Spleen (tissue), 11 donors: ENCODE results near the gene BAHD1. TPM values are rescaled to one million over a fixed set of nuclear protein-coding genes. Genes with fewer than 3 reads are reported as not detected.

ENCODE experiments used
- DNase-seq: peaks from one replicate; pipeline ENCODE4 v3.0.0-alpha.2; 2020
- H3K27ac ChIP-seq, 8 donors: fragments of 200-600 bp; sonication (generic) in 7 of 8; 1 replicate in 4 of 8; 2 replicates in 4 of 8; pipeline versions ENCODE4 v1.5.0 to v1.8.0; 2016 to 2021; ENCODE audit warnings: inconsistent platforms in 4 of 8, mild to moderate bottlenecking in 4 of 8, moderate library complexity in 1 of 8
- H3K27me3 ChIP-seq, 7 donors: fragments of 200-600 bp; sonication (generic) in 6 of 7; replicated peaks in 1 of 7; 1 replicate in 4 of 7; 2 replicates in 3 of 7; pipeline versions ENCODE4 v1.5.0 to v1.8.0; 2016 to 2021; ENCODE audit warnings: inconsistent platforms in 3 of 7, mild to moderate bottlenecking in 1 of 7
- H3K36me3 ChIP-seq, 6 donors: fragments of 200-600 bp; sonication (generic) in 5 of 6; 1 replicate in 4 of 6; 2 replicates in 2 of 6; pipeline versions ENCODE4 v1.5.0 to v1.8.0; 2016 to 2021; ENCODE audit warnings: inconsistent platforms in 2 of 6
- H3K4me1 ChIP-seq, 6 donors: fragments of 200-600 bp; sonication (generic) in 5 of 6; 1 replicate in 3 of 6; 2 replicates in 3 of 6; pipeline versions ENCODE4 v1.5.0 to v1.8.0; 2016 to 2021; ENCODE audit warnings: inconsistent platforms in 3 of 6
- H3K4me3 ChIP-seq, 8 donors: fragments of 200-600 bp; sonication (generic) in 7 of 8; 1 replicate in 4 of 8; 2 replicates in 4 of 8; pipeline versions ENCODE4 v1.5.0 to v1.8.0; 2016 to 2021; ENCODE audit warnings: inconsistent platforms in 4 of 8, mild to moderate bottlenecking in 4 of 8, moderate library complexity in 2 of 8
- H3K9me3 ChIP-seq, 8 donors: fragments of 200-600 bp; sonication (generic) in 7 of 8; 1 replicate in 4 of 8; 2 replicates in 4 of 8; pipeline versions ENCODE4 v1.5.0 to v1.8.0; 2016 to 2021; ENCODE audit warnings: inconsistent platforms in 4 of 8
- POLR2A ChIP-seq, 3 donors: fragments of 450-650 bp; IDR thresholded peaks; one replicate each; pipeline ENCODE4 v1.5.1; 2017; ENCODE audit warnings: antibody characterized with exemption in 3 of 3, mild to moderate bottlenecking in 1 of 3
- POLR2AphosphoS5 ChIP-seq, 3 donors: sonication (generic); formaldehyde crosslinking; IDR thresholded peaks; one replicate each; pipeline ENCODE4 v1.5.1; 2017; ENCODE audit warnings: antibody characterized with exemption in 3 of 3
- WGBS, 5 donors: extraction: QIAGEN DNeasy Blood & Tissue Kit in 3 of 5; methylation state at CpG; one replicate each; pipeline versions ENCODE4 v1.1.5 to v1.1.7; 2013 to 2018; 5-methylcytosine and 5-hydroxymethylcytosine counted together
- intact Hi-C: fragments of 100-400 bp; cut with DNase I; formaldehyde crosslinking; loops from one replicate; pipeline ENCODE4 v1.15.0; 2023; ENCODE audit warnings: low total_unique reads
- polyA plus RNA-seq, 3 donors: library from polyadenylated mRNA; stranded (reverse); fragments of 200-250 nt; gene quantifications; one replicate each; pipeline ENCODE4 v1.2.1, GENCODE V29; 2013
- total RNA-seq, 7 donors: library from RNA; depleted of rRNA in 3 of 7; stranded (reverse); fragments of >200 nt in 3 of 7; fragmentation: NEBNext Ultra II Directional in 4 of 7; extraction: Animal tissue kit (Norgen Biotek cat#: 25700) in 4 of 7; gene quantifications; one replicate each; pipeline versions ENCODE4 v1.1.0 to v1.2.1, GENCODE V29; 2016 to 2021
- TF ChIP-seq, protein P1 (sequence below), 11 experiments: fragments of 200-600 bp in 7 of 11; fragments of 450-650 bp in 4 of 11; sonication (generic) in 4 of 11; IDR thresholded peaks in 8 of 11; conservative IDR thresholded peaks in 3 of 11; 1 replicate in 7 of 11; 2 replicates in 4 of 11; pipeline versions ENCODE4 v1.4.0 to v1.8.0; 2016 to 2021; ENCODE audit warnings: antibody characterized with exemption in 11 of 11, inconsistent platforms in 4 of 11, mild to moderate bottlenecking in 1 of 11
- donor health status: healthy with polysubstance abuse.
- donor health status: DM: no; HTN: no; CAD: no; lungs with moderate emphysema.
- donor health status: DM: no; HTN: no; CAD: no.
- donor health status: Bipolar disorder and iron deficiency.
- donor health status: healthy.
- donor health status: DM: no; HTN: no; CAD: no.
- donor health status: DM: yes; HTN: yes; CAD: no.

The BAHD1 gene
- total and polyA plus RNA-seq, 10 donors: 7.4 to 27.0 (median 20.2) TPM

DNA sequence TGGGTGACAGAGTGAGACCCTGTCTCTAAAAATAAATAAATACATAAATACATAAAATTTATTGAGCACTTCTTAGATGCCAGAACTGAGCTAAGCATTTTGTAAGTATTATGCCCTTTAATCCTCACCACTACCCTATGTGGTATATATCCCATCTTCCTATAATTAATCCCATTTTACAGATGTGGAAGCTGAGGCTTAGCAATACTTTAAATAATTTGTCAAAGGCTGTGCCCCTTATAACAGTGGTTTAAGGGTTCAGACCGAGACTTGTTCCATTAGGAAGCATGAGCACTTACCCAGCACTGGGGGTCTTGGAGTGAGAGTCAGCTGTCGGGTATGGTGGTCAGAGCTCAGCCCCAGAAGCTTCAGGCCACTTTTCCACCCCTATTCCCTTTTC lies 22.5 kb downstream of the BAHD1 start:
- intact Hi-C loops: no loop called here
- Histone ChIP-seq H3K4me3 (no peak overlapping the region), H3K4me1 (no peaks in the 10 kb centered on the region), H3K36me3 (peaks cover 0 to 94% (median 71%) of the 10 kb centered on the region in 6 donors), H3K27ac (no peak overlapping the region), H3K9me3 (no peaks in the 10 kb centered on the region), H3K27me3 (no peaks in the 10 kb centered on the region)
- peak; percentile 4 for DNase-seq
- whole genome bisulfite sequencing, 5 donors: 93 to 100% (median 98%) methylated on average over 2 of the region's 2 CpGs
- no peak for TF ChIP-seq POLR2A (IDR thresholded peaks at IDR 0.05)
- TF ChIP-seq POLR2AphosphoS5 (IDR thresholded peaks at IDR 0.05): no peak
- TF ChIP-seq, protein P1, sequence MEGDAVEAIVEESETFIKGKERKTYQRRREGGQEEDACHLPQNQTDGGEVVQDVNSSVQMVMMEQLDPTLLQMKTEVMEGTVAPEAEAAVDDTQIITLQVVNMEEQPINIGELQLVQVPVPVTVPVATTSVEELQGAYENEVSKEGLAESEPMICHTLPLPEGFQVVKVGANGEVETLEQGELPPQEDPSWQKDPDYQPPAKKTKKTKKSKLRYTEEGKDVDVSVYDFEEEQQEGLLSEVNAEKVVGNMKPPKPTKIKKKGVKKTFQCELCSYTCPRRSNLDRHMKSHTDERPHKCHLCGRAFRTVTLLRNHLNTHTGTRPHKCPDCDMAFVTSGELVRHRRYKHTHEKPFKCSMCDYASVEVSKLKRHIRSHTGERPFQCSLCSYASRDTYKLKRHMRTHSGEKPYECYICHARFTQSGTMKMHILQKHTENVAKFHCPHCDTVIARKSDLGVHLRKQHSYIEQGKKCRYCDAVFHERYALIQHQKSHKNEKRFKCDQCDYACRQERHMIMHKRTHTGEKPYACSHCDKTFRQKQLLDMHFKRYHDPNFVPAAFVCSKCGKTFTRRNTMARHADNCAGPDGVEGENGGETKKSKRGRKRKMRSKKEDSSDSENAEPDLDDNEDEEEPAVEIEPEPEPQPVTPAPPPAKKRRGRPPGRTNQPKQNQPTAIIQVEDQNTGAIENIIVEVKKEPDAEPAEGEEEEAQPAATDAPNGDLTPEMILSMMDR (IDR thresholded peaks at IDR 0.05 in 8 of 11, conservative IDR thresholded peaks at IDR 0.05 in 3 of 11): no peak

DNA sequence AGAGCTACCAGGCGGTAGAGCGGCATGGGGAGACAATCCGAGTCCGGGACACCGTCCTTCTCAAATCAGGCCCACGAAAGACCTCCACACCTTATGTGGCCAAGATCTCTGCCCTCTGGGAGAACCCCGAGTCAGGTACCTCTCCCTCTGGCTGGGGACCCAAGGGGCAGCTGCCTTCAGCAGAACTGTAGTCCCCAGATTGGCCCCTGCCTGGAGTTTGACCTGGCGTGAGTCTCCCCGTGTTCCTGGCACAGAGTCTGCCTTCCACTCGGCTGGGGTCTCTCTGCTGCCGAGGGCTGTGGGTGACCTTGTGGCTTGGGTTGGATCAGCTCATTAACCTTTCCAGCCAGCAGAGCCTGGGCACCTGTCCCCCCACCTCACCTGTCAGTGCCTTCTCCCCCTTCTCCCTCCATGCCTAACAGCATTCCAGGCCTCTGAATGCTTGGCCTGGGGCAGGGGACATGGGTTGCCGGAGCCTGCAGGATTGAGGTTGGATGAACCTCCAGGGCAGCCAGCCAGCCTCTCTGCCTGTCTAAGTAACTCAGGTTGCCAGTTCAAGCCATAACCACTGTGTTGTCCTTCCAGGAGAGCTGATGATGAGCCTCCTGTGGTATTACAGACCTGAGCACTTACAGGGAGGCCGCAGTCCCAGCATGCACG lies 23.3 kb downstream of the BAHD1 start:
- intact Hi-C loops: no loop called here
- 94 to 97% (median 97%) methylated on average over 11 to 14 of the region's 14 CpGs for WGBS, 5 donors
- H3K36me3 ChIP-seq: peaks cover 0 to 87% (median 65%) of the 10 kb centered on the region in 6 donors
- no peak overlapping the region for H3K27ac ChIP-seq
- no peaks in the 10 kb centered on the region for H3K9me3 ChIP-seq
- H3K4me3 ChIP-seq: no peak overlapping the region
- no peaks in the 10 kb centered on the region for H3K4me1 ChIP-seq
- TF ChIP-seq POLR2A (IDR thresholded peaks at IDR 0.05) (no peak), POLR2AphosphoS5 (IDR thresholded peaks at IDR 0.05) (no peak)
- TF ChIP-seq, protein P1 (IDR thresholded peaks at IDR 0.05 in 8 of 11, conservative IDR thresholded peaks at IDR 0.05 in 3 of 11): no peak
- no peaks in the 10 kb centered on the region for H3K27me3 ChIP-seq
- peak; percentile 62 for DNase-seq

DNA sequence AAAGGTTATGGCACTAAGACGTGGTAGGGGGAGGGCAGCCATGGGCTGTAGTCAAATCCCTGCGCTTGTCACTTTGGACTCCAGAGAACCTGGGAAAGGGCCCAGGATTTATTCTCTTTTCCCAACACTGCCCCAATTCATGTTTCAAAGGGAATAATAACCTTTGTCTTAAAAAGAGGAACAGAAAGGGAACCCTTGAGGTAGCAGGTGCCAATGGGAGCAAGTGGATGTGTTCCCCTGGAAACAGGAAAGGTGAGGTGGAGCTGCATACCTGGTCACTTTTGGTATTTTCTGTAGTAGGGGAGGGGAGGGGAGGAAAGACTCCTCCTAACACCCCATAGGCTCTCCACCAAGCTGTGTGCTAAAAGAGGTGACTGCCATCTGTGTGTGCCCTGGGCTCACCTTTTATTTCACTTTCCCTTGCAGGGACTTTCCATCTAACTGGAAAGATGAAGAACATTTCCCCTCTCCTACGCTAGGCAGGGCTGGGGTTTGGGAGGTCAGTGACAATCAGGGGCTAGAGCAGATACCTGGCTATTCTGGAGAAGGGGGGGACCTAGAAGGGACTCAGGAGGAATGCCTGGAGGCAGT lies 23.9 kb downstream of the BAHD1 start:
- peak; percentile 1 for DNase-seq
- H3K4me1 ChIP-seq: no peaks in the 10 kb centered on the region
- peaks cover 0 to 80% (median 59%) of the 10 kb centered on the region in 6 donors for H3K36me3 ChIP-seq
- no peak overlapping the region for H3K4me3 ChIP-seq
- TF ChIP-seq POLR2A (IDR thresholded peaks at IDR 0.05): no peak
- TF ChIP-seq, protein P1 (IDR thresholded peaks at IDR 0.05 in 8 of 11, conservative IDR thresholded peaks at IDR 0.05 in 3 of 11): no peak
- no peak overlapping the region for H3K27ac ChIP-seq
- no peaks in the 10 kb centered on the region for H3K9me3 ChIP-seq
- WGBS, 5 donors: 86 to 95% (median 94%) methylated on average over 3 of the region's 3 CpGs
- intact Hi-C loops: no loop called here
- no peaks in the 10 kb centered on the region for H3K27me3 ChIP-seq

DNA sequence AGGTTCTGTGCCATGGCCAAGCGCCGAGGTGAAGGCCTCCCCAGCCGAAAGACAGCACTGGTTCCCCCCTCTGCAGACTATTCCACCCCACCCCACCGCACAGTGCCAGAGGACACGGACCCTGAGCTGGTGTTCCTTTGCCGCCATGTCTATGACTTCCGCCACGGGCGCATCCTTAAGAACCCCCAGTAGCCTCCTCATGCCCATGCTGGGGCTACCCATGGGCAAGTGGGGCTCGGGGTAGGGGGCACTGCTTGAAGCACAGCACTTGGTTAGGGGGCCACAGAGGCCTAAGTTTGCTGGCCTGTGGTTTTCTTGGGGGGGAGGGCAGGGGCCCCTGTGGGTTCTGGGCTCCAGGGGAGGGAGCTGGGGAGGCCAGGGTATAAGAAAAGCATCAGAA lies 25.2 kb downstream of the BAHD1 start:
- peaks cover 0 to 68% (median 49%) of the 10 kb centered on the region in 6 donors for H3K36me3 ChIP-seq
- peak overlapping the region in 1 of 8 donors; percentile 21 for H3K27ac ChIP-seq
- H3K4me1 ChIP-seq: peaks cover 0 to 9% (median 8%) of the 10 kb centered on the region in 6 donors
- intact Hi-C loops: no loop called here
- DNase-seq: peak; percentile 33
- 88 to 97% (median 96%) methylated on average over 5 to 10 of the region's 10 CpGs for WGBS, 5 donors
- TF ChIP-seq POLR2AphosphoS5 (IDR thresholded peaks at IDR 0.05) (no peak), POLR2A (IDR thresholded peaks at IDR 0.05) (no peak)
- TF ChIP-seq, protein P1 (IDR thresholded peaks at IDR 0.05 in 8 of 11, conservative IDR thresholded peaks at IDR 0.05 in 3 of 11): no peak
- no peaks in the 10 kb centered on the region for H3K27me3 ChIP-seq
- no peaks in the 10 kb centered on the region for H3K9me3 ChIP-seq
- H3K4me3 ChIP-seq: no peak overlapping the region
